Measurements from ENCODE around the gene TMEM168.

- TF ChIP-seq CTCF (IDR thresholded peaks at IDR 0.05) = no peak
- no peak for TF ChIP-seq POLR2A (IDR thresholded peaks at IDR 0.05)
- TF ChIP-seq EP300 (IDR thresholded peaks at IDR 0.05) = no peak
Observed at GRCh38 chr7:112745635-112746034, 44.6 kb downstream of the TMEM168 start.
